ENCODE data around the gene SCT.

- TF ChIP-seq CTCF (IDR thresholded peaks at IDR 0.05) (no peak), POLR2A (IDR thresholded peaks at IDR 0.05) (no peak)
These were observed 46.9 kb upstream of the SCT start for GRCh38 chr11:673866-674265.

All from Peyer's patch (tissue), 4 donors.